DMS153 (cell line): Measurements from ENCODE around the gene KIR2DL3.

Experiments used
- DNase-seq: peaks from one replicate; lab custom pipeline; 2025; lab: John Stamatoyannopoulos, UW

Gene KIR2DL3

DNA sequence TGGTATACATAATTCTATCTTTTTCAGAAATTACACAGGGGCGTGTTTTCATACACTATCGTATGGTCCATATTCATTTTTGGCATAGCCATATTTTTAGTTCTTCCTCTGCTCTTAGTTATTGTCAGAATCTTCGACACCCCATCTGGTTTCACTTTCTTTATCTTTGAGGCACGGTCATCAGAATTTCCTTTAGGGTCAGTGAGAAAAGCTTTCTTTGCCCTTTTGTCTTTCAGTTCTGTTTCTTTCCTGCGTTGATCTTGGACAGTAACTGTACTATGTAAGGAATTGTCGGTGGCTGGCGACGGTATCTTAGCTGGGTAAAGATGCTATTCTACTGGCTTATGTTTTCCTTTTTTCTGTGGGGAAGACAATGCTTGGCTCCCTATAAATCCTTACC lies 54.5 kb downstream of the KIR2DL3 start:
- no peak for DNase-seq

- DNase-seq, result no peak
These were observed 57.4 kb downstream of the KIR2DL3 start for GRCh38 chr19:54795758-54796157.
